K562 (cell line): ENCODE results near the gene GATC. TPM values are rescaled to one million over a fixed set of nuclear protein-coding genes. Genes with fewer than 3 reads are reported as not detected.

Source experiments
- AFF4 ChIP-seq: sonication (generic); formaldehyde crosslinking; IDR thresholded peaks from 2 replicates; pipeline ENCODE4 v1.8.0; 2023; ENCODE audit warnings: mild to moderate bottlenecking, missing genetic modification reagents
- ATF2 ChIP-seq: sonication (generic); formaldehyde crosslinking; IDR thresholded peaks from 2 replicates; pipeline ENCODE4 v1.8.1; 2022; ENCODE audit warnings: missing genetic modification reagents
- CEBPB ChIP-seq: fragments of 450-650 bp; IDR thresholded peaks from 2 replicates; pipeline ENCODE4 v1.6.1; 2016; ENCODE audit warnings: missing genetic modification characterization, missing compliant biosample characterization
- EHMT2 ChIP-seq: fragments of 450-650 bp; IDR thresholded peaks from 2 replicates; pipeline ENCODE4 v1.6.1; 2018; ENCODE audit warnings: antibody characterized with exemption
- HCFC1 ChIP-seq: IDR thresholded peaks from 2 replicates; pipeline ENCODE4 v1.6.1; 2012; ENCODE audit warnings: low read depth, low read length, improper control_type of control experiment
- HNRNPH1 ChIP-seq: fragments of 200-400 bp; formaldehyde crosslinking; optimal IDR thresholded peaks from 2 replicates; pipeline ENCODE3; 2017; ENCODE audit warnings: low read depth, mild to moderate bottlenecking, low read length, moderate library complexity
- IRF1 ChIP-seq: sonication (generic); formaldehyde crosslinking; IDR thresholded peaks from 2 replicates; pipeline ENCODE4 v1.8.0; 2022; ENCODE audit warnings: missing genetic modification reagents, mild to moderate bottlenecking, borderline replicate concordance
- JUN ChIP-seq, 2 experiments: sonication (generic) in 1 of 2; formaldehyde crosslinking in 1 of 2; IDR thresholded peaks; 2 replicates each; pipeline versions ENCODE4 v1.6.1 to v1.8.0; 2012 to 2022; ENCODE audit warnings: borderline replicate concordance in 2 of 2, mild to moderate bottlenecking in 2 of 2, improper control_type of control experiment in 1 of 2, low read depth in 1 of 2, low read length in 1 of 2, missing genetic modification reagents in 1 of 2
- MBD2 ChIP-seq: sonication (generic); IDR thresholded peaks from 2 replicates; pipeline ENCODE4 v1.6.1; 2016; ENCODE audit warnings: low read depth, borderline replicate concordance
- MTA1 ChIP-seq: fragments of 450-650 bp; IDR thresholded peaks from 2 replicates; pipeline ENCODE4 v1.6.1; 2017; ENCODE audit warnings: borderline replicate concordance
- NCOR1 ChIP-seq: fragments of 450-650 bp; IDR thresholded peaks from 2 replicates; pipeline ENCODE4 v1.6.1; 2016; ENCODE audit warnings: mild to moderate bottlenecking, moderate library complexity
- RBM17 ChIP-seq: fragments of 200-400 bp; formaldehyde crosslinking; IDR thresholded peaks from 2 replicates; pipeline ENCODE4 v1.6.1; 2017; ENCODE audit warnings: low read depth, mild to moderate bottlenecking, low read length, borderline replicate concordance
- RBM25 ChIP-seq: fragments of 200-400 bp; formaldehyde crosslinking; IDR thresholded peaks from 2 replicates; pipeline ENCODE4 v1.6.1; 2018; ENCODE audit warnings: low read length, low read depth, moderate library complexity; ENCODE audit not compliant: severe bottlenecking
- SRSF7 ChIP-seq: fragments of 200-400 bp; formaldehyde crosslinking; optimal IDR thresholded peaks from 2 replicates; pipeline ENCODE3; 2017; ENCODE audit warnings: mild to moderate bottlenecking, low read depth, low read length
- ZBTB49 ChIP-seq: sonication (generic); formaldehyde crosslinking; IDR thresholded peaks from 2 replicates; pipeline ENCODE4 v1.8.0; 2022; ENCODE audit warnings: missing genetic modification reagents, mild to moderate bottlenecking, borderline replicate concordance
- ZNF124 ChIP-seq: sonication (generic); formaldehyde crosslinking; IDR thresholded peaks from 2 replicates; pipeline ENCODE4 v1.8.1; 2022; ENCODE audit warnings: missing genetic modification reagents
- ZNF445 ChIP-seq: fragments of 250-450 bp; sonication (Bioruptor Pico); IDR thresholded peaks from 2 replicates; pipeline ENCODE4 v1.4.0; 2020; ENCODE audit warnings: low read depth, mild to moderate bottlenecking, moderate library complexity
- polyA plus RNA-seq, 8 experiments: library from polyadenylated mRNA; depleted of rRNA in 4 of 8; stranded (reverse) in 5 of 8; unstranded in 3 of 8; fragments of >200 nt; fragmentation: Nextera tagmentation in 2 of 8; fragmentation: Illumina TruSeq in 1 of 8; extraction: Ambion mirVana in 2 of 8; extraction: Trizol in 1 of 8; gene quantifications; 2 replicates each; pipeline versions ENCODE4 v1.2.1 to v1.2.3, GENCODE V29; 2011 to 2014; ENCODE audit warnings: inconsistent platforms in 1 of 8, missing spikeins in 1 of 8
- total RNA-seq, 7 experiments: library from RNA; depleted of rRNA in 6 of 7; stranded (reverse); fragments of >200 nt in 6 of 7; fragmentation: Illumina TruSeq in 2 of 7; extraction: Trizol in 2 of 7; gene quantifications; 2 replicates each; pipeline versions ENCODE4 v1.2.1 to v1.2.3, GENCODE V29; 2011 to 2021; ENCODE audit warnings: low replicate concordance in 1 of 7

Gene GATC
- total and polyA plus RNA-seq, 9 of the 15 experiments (the other 6 are each of a cell fraction or from before 2014, with no cell fraction given), result 5.8 to 52.6 (median 28.2) TPM

GRCh38 chr12:120445911-120446843, at the start of gene GATC, which contains the start of gene TRIAP1 (continued):
- TF ChIP-seq AFF4 (peak; percentile 91; the same call in 1 of the 2 replicates), HNRNPH1 (no peak), JUN (IDR thresholded peaks at IDR 0.05; ENCODE audit: borderline replicate concordance, low read depth, low read length) (peak; percentile 57; the same call in 1 of the 2 replicates), JUN (CRISPR knock-in tag; IDR thresholded peaks at IDR 0.05; ENCODE audit: borderline replicate concordance) (no peak; the same call in 1 of the 2 replicates), RBM25 (no peak), ZBTB49 (CRISPR knock-in tag) (0 out of 2 replicates have a peak, but pooled peaks have one; percentile 85), SRSF7 (no peak), MBD2 (peak; percentile 94), RBM17 (no peak), NCOR1 (no peak), CEBPB (tag) (0 out of 2 replicates have a peak, but pooled peaks have one; percentile 7), MTA1 (peak; percentile 100), IRF1 (CRISPR knock-in tag) (no peak), ATF2 (CRISPR knock-in tag) (no peak), EHMT2 (no peak), HCFC1 (peak; percentile 97), ZNF124 (CRISPR knock-in tag) (no peak), ZNF445 (CRISPR knock-in tag) (no peak)
